ENCODE data around the gene SAMD13. TPM values are rescaled to one million over a fixed set of nuclear protein-coding genes. Genes with fewer than 3 reads are reported as not detected.

The SAMD13 gene
- total RNA-seq, 1 experiment from 2014 or later, result 0.61 TPM

GRCh38 chr1:84373436-84374141 lies 72.1 kb downstream of the SAMD13 start:
- no peaks in the 10 kb centered on the region for H3K23me2 ChIP-seq (ENCODE audit: insufficient read length, low read depth, low read length, poor library complexity, severe bottlenecking)
- no peak overlapping the region for H2AK5ac ChIP-seq (ENCODE audit: insufficient read length, low read length)
- no peaks in the 10 kb centered on the region for H4K20me1 ChIP-seq (ENCODE audit: control insufficient read depth, insufficient read depth, insufficient read length)
- no peak overlapping the region for H3K18ac ChIP-seq (ENCODE audit: insufficient read length, low read depth, low read length)
- H3K9ac ChIP-seq (ENCODE audit: extremely low read depth, insufficient read length, low read length), result no peak overlapping the region
- no peaks in the 10 kb centered on the region for H3K27me3 ChIP-seq (ENCODE audit: insufficient read depth, low read length)
- DNase-seq, result no peak
- H3K23ac ChIP-seq (ENCODE audit: insufficient read length, low read depth, low read length), result no peak overlapping the region
- no peaks in the 10 kb centered on the region for H3K79me1 ChIP-seq (ENCODE audit: insufficient read depth, low read depth, low read length, poor library complexity, severe bottlenecking)
- no peak overlapping the region for H2BK15ac ChIP-seq (ENCODE audit: low read depth, low read length)
- TF ChIP-seq CTCF (conservative IDR thresholded peaks at IDR 0.05), result no peak
- no peak overlapping the region for H2BK20ac ChIP-seq (ENCODE audit: low read depth, low read length, poor library complexity, severe bottlenecking)
- H3K4me2 ChIP-seq (ENCODE audit: insufficient read depth, insufficient read length, low read length), result no peak overlapping the region
- no peak overlapping the region for H3K27ac ChIP-seq (ENCODE audit: insufficient read length, low read depth, low read length)
- H3K9me3 ChIP-seq (ENCODE audit: control insufficient read depth, low read depth, low read length), result no peaks in the 10 kb centered on the region
- no CpG with 5 or more reads among the region's 2 CpGs for WGBS (ENCODE audit: extremely low coverage, insufficient read length, low lambda C conversion rate)
- no peak overlapping the region for H4K8ac ChIP-seq (replicated peaks; ENCODE audit: insufficient read length, low read depth, low read length)
- Mint-ChIP-seq H3K4me1 (no peaks in the 10 kb centered on the region), H3K4me3 (no peak overlapping the region), H3K27me3 (ENCODE audit: low read depth) (no peaks in the 10 kb centered on the region; the same call in 1 of the 2 replicates), H3K36me3 (ENCODE audit: insufficient read depth in 1 of 3, low read depth in 3 of 3) (no peaks in the 10 kb centered on the region), H3K9me3 (no peaks in the 10 kb centered on the region), H3K27ac (no peak overlapping the region)
- no peak overlapping the region for H3K14ac ChIP-seq (ENCODE audit: insufficient read depth, low read length)
- no peak overlapping the region for H3K4ac ChIP-seq (ENCODE audit: low read depth, low read length)
- no peaks in the 10 kb centered on the region for H3K79me2 ChIP-seq (ENCODE audit: insufficient read depth, low read length)
- no peak overlapping the region for H2BK120ac ChIP-seq (ENCODE audit: low read depth, low read length, poor library complexity, severe bottlenecking)
- no peak overlapping the region for H3T11ph ChIP-seq (ENCODE audit: low read length)
- H2BK5ac ChIP-seq (ENCODE audit: insufficient read length, low read length), result no peak overlapping the region
- no peak overlapping the region for H4K91ac ChIP-seq (ENCODE audit: insufficient read length, low read depth, low read length)
- H2AFZ ChIP-seq (ENCODE audit: low read length), result no peak overlapping the region
- no peaks in the 10 kb centered on the region for H3K4me1 ChIP-seq (ENCODE audit: insufficient read depth, low read length)
- no peak overlapping the region for H4K5ac ChIP-seq (ENCODE audit: insufficient read length, low read depth, low read length)
- no peak overlapping the region for H3K56ac ChIP-seq (ENCODE audit: insufficient read length, low read depth, low read length)
- H2BK12ac ChIP-seq (ENCODE audit: insufficient read length, low read depth, low read length), result no peak overlapping the region
